ENCODE data around the gene FASN.
A peak's percentile ranks its signal among the peaks of the same experiment; 100 is the strongest.

Gene FASN

GRCh38 chr17:82097184-82097918 is 685 bp downstream of the FASN start:
- ChIA-PET CTCF (no interaction called here), POLR2A (interaction anchor here (0.6 to 4.1 kb wide), 17 partner anchors 9 to 120 kb away, joined by 3 to 34 read pairs (median 5); partner anchors contain the start of genes ASPSCR1, DCXR, DUS1L and RAC3)
- TF ChIP-seq HDGF (IDR thresholded peaks at IDR 0.05; ENCODE audit: borderline replicate concordance) (no peak), CTBP1 (IDR thresholded peaks at IDR 0.05; ENCODE audit: borderline replicate concordance) (no peak), BHLHE40 (IDR thresholded peaks at IDR 0.05; ENCODE audit: borderline replicate concordance) (no peak), FOXM1 (IDR thresholded peaks at IDR 0.05; ENCODE audit: borderline replicate concordance) (no peak), ZNF384 (IDR thresholded peaks at IDR 0.05) (no peak), FOXK2 (IDR thresholded peaks at IDR 0.05) (no peak), PKNOX1 (IDR thresholded peaks at IDR 0.05) (no peak), TARDBP (IDR thresholded peaks at IDR 0.05) (no peak), SUZ12 (IDR thresholded peaks at IDR 0.05) (no peak), ELF4 (IDR thresholded peaks at IDR 0.05) (no peak)
- DNase-seq (ENCODE audit: extremely low spot score) = peak; percentile 42

DNA sequence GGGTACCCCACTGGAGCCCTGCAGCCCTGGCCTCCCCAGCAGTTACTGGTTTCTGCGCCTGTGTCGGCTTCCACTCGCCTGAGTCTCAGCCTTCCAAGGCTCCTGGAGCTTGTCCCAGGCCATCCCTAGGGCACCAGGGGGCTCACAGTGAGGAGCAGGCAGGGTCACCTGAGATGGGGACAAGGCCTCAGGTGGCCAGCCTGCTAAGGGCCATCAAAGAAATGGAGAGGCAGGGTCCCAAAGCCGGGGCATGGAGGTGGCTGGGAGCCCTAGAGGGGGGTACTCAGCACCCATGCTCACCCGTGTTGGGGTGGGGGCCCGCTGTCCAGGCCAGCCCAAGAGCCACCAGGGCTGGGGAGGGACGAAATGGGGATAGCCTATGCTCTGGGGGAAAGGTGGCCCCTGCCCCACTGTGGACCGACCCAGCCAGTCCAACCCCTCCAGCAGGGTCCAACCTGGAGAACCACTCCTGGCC is 1.3 kb downstream of the FASN start:
- POLR2A ChIA-PET = interaction anchor here (0.6 to 4.1 kb wide), 6 partner anchors 10 to 69 kb away, joined by 3 to 34 read pairs (median 3); partner anchors contain the start of genes DUS1L and RAC3
- CTCF ChIA-PET = no interaction called here
- no peak for TF ChIP-seq ZNF384 (IDR thresholded peaks at IDR 0.05)
- DNase-seq (ENCODE audit: extremely low spot score) = no peak

GRCh38 chr17:82095777-82096708 is 2.0 kb downstream of the FASN start:
- DNase-seq (ENCODE audit: extremely low spot score) = no peak
- ChIA-PET POLR2A (interaction anchor here (0.8 to 1.5 kb wide), 6 partner anchors 11 to 263 kb away, joined by 3 read pairs; partner anchors contain the start of genes DUS1L and MCRIP1), CTCF (no interaction called here)
- no peak for TF ChIP-seq FOXM1 (IDR thresholded peaks at IDR 0.05; ENCODE audit: borderline replicate concordance)
- TF ChIP-seq ARNT (IDR thresholded peaks at IDR 0.05) = no peak
- TF ChIP-seq L3MBTL2 (conservative IDR thresholded peaks at IDR 0.05) = no peak
- no peak for TF ChIP-seq SP1 (IDR thresholded peaks at IDR 0.05)
- TF ChIP-seq PKNOX1 (IDR thresholded peaks at IDR 0.05) = no peak
- no peak for TF ChIP-seq TARDBP (IDR thresholded peaks at IDR 0.05)
- TF ChIP-seq ELF4 (IDR thresholded peaks at IDR 0.05) = no peak
- no peak for TF ChIP-seq FOXA1 (IDR thresholded peaks at IDR 0.05)
- no peak for TF ChIP-seq LEF1 (IDR thresholded peaks at IDR 0.05; ENCODE audit: borderline replicate concordance)
- TF ChIP-seq CTBP1 (IDR thresholded peaks at IDR 0.05; ENCODE audit: borderline replicate concordance) = no peak

GRCh38 chr17:82094931-82095776 is 2.9 kb downstream of the FASN start:
- DNase-seq (ENCODE audit: extremely low spot score) = no peak
- TF ChIP-seq PKNOX1 (IDR thresholded peaks at IDR 0.05) (no peak), FOXK2 (IDR thresholded peaks at IDR 0.05) (no peak), ELF4 (IDR thresholded peaks at IDR 0.05) (no peak), ARNT (IDR thresholded peaks at IDR 0.05) (no peak), L3MBTL2 (conservative IDR thresholded peaks at IDR 0.05) (no peak), NFRKB (IDR thresholded peaks at IDR 0.05) (no peak), CTBP1 (IDR thresholded peaks at IDR 0.05; ENCODE audit: borderline replicate concordance) (no peak), FOXM1 (IDR thresholded peaks at IDR 0.05; ENCODE audit: borderline replicate concordance) (no peak), TARDBP (IDR thresholded peaks at IDR 0.05) (no peak), BHLHE40 (IDR thresholded peaks at IDR 0.05; ENCODE audit: borderline replicate concordance) (no peak), SP1 (IDR thresholded peaks at IDR 0.05) (no peak), HDGF (IDR thresholded peaks at IDR 0.05; ENCODE audit: borderline replicate concordance) (no peak)
- CTCF ChIA-PET = no interaction called here
- POLR2A ChIA-PET = interaction anchor here (0.8 to 1.5 kb wide), 4 partner anchors 10 to 262 kb away, joined by 3 read pairs; partner anchors contain the start of genes DUS1L and MCRIP1

- ChIA-PET CTCF (no interaction called here), POLR2A (no interaction called here)
- no peak for TF ChIP-seq SP1 (IDR thresholded peaks at IDR 0.05)
- TF ChIP-seq NFRKB (IDR thresholded peaks at IDR 0.05) = no peak
- no peak for TF ChIP-seq L3MBTL2 (conservative IDR thresholded peaks at IDR 0.05)
- TF ChIP-seq FOXM1 (IDR thresholded peaks at IDR 0.05; ENCODE audit: borderline replicate concordance) = no peak
- no peak for TF ChIP-seq LEF1 (IDR thresholded peaks at IDR 0.05; ENCODE audit: borderline replicate concordance)
- no peak for TF ChIP-seq ARNT (IDR thresholded peaks at IDR 0.05)
- no peak for TF ChIP-seq TARDBP (IDR thresholded peaks at IDR 0.05)
- no peak for TF ChIP-seq SUZ12 (IDR thresholded peaks at IDR 0.05)
- no peak for TF ChIP-seq FOXA1 (IDR thresholded peaks at IDR 0.05)
- TF ChIP-seq CTBP1 (IDR thresholded peaks at IDR 0.05; ENCODE audit: borderline replicate concordance) = no peak
- TF ChIP-seq FOXK2 (IDR thresholded peaks at IDR 0.05) = no peak
- TF ChIP-seq HDGF (IDR thresholded peaks at IDR 0.05; ENCODE audit: borderline replicate concordance) = no peak
- TF ChIP-seq ZNF384 (IDR thresholded peaks at IDR 0.05) = no peak
- TF ChIP-seq BHLHE40 (IDR thresholded peaks at IDR 0.05; ENCODE audit: borderline replicate concordance) = no peak
- TF ChIP-seq ELF4 (IDR thresholded peaks at IDR 0.05) = no peak
- no peak for TF ChIP-seq PKNOX1 (IDR thresholded peaks at IDR 0.05)
- no peak for DNase-seq (ENCODE audit: extremely low spot score)
Observed at GRCh38 chr17:82092995-82093751, 4.9 kb downstream of the FASN start.

All from HEK293T (cell line).